Natural killer cell treated with Interleukin-12 subunit alpha and Interleukin-12 subunit beta and Interleukin-15 and Interleukin-18, amount 100 ng/mL, for 72 hours (primary cell): Measurements from ENCODE around the gene GRM5. TPM values are rescaled to one million over a fixed set of nuclear protein-coding genes. Genes with fewer than 3 reads are reported as not detected.
"Not testable (repeated sequence)": the region's sequence is repeated elsewhere in the genome, so short reads cannot be mapped to it uniquely, and the experiment has no call there.

Experiments used
- ATAC-seq, 2 donors: fragments of 150-1000 bp; cut with Tn5 transposase in 1 of 2; sonication (Bioruptor Pico), chemical (Tn5 transposase) in 1 of 2; 2 replicates each; pipeline ENCODE4 v1.10.0; 2021
- DNase-seq: peaks from one replicate; pipeline ENCODE4 v3.0.0; 2022; ENCODE audit warnings: low spot score
- H3K27ac Mint-ChIP-seq, 2 donors: 1 replicate in 1 of 2; 2 replicates in 1 of 2; pipeline ENCODE4 v1.8.0; 2022; ENCODE audit warnings: mixed read lengths in 2 of 2, mild to moderate bottlenecking in 1 of 2, moderate library complexity in 1 of 2
- H3K27me3 Mint-ChIP-seq, 2 donors: 1 replicate in 1 of 2; 2 replicates in 1 of 2; pipeline ENCODE4 v1.8.0; 2022; ENCODE audit warnings: mixed read lengths in 2 of 2
- H3K36me3 Mint-ChIP-seq: one replicate; pipeline ENCODE4 v1.8.0; 2022; ENCODE audit warnings: mixed read lengths
- H3K4me1 Mint-ChIP-seq, 2 donors: 1 replicate in 1 of 2; 2 replicates in 1 of 2; pipeline ENCODE4 v1.8.0; 2022; ENCODE audit warnings: low read depth in 2 of 2, mixed read lengths in 2 of 2, mild to moderate bottlenecking in 1 of 2
- H3K4me3 Mint-ChIP-seq: one replicate; pipeline ENCODE4 v1.8.0; 2022; ENCODE audit warnings: mixed read lengths
- H3K9me3 Mint-ChIP-seq: 2 replicates; pipeline ENCODE4 v1.8.0; 2022; ENCODE audit warnings: mixed read lengths
- total RNA-seq, 2 donors: library from RNA; stranded (reverse); gene quantifications; one replicate each; pipeline ENCODE4 v1.2.3, GENCODE V29; 2022

Gene GRM5
- total RNA-seq, 2 donors from 2014 or later = 0.11 TPM; not detected in 1

DNA sequence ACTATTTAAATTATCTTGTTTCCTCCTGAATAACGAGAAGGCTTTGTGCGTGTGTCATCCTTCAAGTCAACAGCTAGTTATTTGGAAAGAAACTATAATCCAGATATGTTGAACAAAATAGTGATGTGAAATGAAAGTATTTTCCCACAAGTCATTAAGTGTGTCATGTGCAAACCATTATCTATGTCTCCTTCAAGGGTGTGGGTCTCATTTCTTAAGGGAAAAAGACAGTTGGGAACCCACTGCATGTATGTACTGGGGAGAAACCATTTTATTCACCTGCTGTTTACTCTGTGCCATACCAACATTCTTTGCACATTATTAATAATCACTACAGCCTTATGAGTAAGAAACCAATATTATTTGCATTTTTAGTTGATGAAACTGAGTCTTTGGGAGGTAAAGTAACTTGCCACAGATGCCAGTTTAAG, 582.9 kb downstream of the GRM5 start:
- Mint-ChIP-seq H3K4me1 (peaks cover 13 to 14% of the 10 kb centered on the region in 2 donors), H3K4me3 (no peak overlapping the region), H3K36me3 (peaks cover 4% of the 10 kb centered on the region), H3K27me3 (no peaks in the 10 kb centered on the region), H3K27ac (no peak overlapping the region), H3K9me3 (peaks cover 4% of the 10 kb centered on the region)
- DNase-seq = no peak
- no peak for ATAC-seq

DNA sequence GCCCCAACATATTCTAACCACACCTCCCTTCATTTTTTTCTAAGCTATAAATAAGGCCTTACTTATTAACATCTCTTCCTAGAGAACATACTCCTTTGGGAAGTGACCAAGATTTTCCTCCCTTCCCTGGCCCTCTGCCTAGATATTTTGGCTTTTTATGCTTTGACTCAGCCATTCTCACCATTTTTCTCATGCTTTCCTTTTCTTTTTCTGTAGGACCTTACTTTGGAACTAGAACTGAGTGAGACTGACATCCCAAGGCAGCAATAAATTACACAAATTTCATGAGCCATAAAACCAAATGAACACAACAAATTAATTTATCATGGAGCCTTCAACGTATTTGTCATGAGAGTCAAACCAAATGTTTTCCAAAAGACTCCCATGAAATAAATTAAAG, 585.6 kb downstream of the GRM5 start:
- H3K27ac Mint-ChIP-seq = no peak overlapping the region
- peaks cover 5 to 7% of the 10 kb centered on the region in 2 donors for H3K4me1 Mint-ChIP-seq
- no peaks in the 10 kb centered on the region for H3K9me3 Mint-ChIP-seq
- ATAC-seq (no peak), DNase-seq (no peak)
- no peaks in the 10 kb centered on the region for H3K27me3 Mint-ChIP-seq
- no peaks in the 10 kb centered on the region for H3K36me3 Mint-ChIP-seq
- no peak overlapping the region for H3K4me3 Mint-ChIP-seq

DNA sequence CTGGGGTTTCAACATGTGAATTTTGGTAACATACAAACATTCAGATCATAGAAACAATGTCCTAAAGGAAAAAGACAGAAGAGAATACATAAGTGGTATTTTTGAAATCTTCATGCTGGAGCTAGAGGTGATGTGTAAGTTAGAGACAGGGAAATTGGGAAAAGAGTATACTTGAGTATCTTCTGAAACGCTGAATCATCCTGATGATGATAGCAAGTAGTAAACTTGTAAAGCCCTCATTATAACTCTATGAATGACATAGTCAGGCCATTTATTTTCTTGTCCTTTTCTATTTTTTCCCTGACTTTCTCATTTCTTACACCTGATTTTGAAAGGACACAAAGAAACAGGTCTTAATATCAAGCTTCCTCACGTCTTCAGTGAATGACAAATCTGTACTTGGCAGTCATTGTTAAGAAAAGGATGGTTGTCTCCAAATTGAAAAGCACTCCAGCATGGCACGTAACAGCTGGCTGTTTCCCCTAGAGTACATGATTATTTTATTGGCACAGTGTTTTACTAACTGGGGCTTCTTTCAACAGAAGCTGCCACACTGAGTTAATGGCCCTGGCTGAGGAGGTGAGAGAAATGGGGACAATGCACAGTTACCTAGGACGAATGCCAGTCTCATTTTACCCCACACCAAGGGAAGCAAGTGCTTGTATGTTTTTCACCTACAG, 587.5 kb downstream of the GRM5 start:
- H3K4me3 Mint-ChIP-seq = no peak overlapping the region
- H3K36me3 Mint-ChIP-seq = no peaks in the 10 kb centered on the region
- H3K27ac Mint-ChIP-seq = no peak overlapping the region
- no peaks in the 10 kb centered on the region for H3K9me3 Mint-ChIP-seq
- H3K4me1 Mint-ChIP-seq = no peaks in the 10 kb centered on the region
- DNase-seq = no peak
- peaks cover 5 to 10% of the 10 kb centered on the region in 2 donors for H3K27me3 Mint-ChIP-seq
- no peak for ATAC-seq

- H3K36me3 Mint-ChIP-seq = no peaks in the 10 kb centered on the region
- H3K9me3 Mint-ChIP-seq = no peaks in the 10 kb centered on the region
- no peaks in the 10 kb centered on the region for H3K4me1 Mint-ChIP-seq
- no peak for DNase-seq
- H3K4me3 Mint-ChIP-seq = no peak overlapping the region
- H3K27me3 Mint-ChIP-seq = peaks cover 5 to 10% of the 10 kb centered on the region in 2 donors
- no peak for ATAC-seq
- H3K27ac Mint-ChIP-seq = no peak overlapping the region
Observed at GRCh38 chr11:88475991-88476418, 589.8 kb downstream of the GRM5 start.

- DNase-seq (no peak), ATAC-seq (no peak)
- no peaks in the 10 kb centered on the region for H3K4me1 Mint-ChIP-seq
- H3K27ac Mint-ChIP-seq = no peak overlapping the region
- H3K36me3 Mint-ChIP-seq = no peaks in the 10 kb centered on the region
- H3K9me3 Mint-ChIP-seq = no peaks in the 10 kb centered on the region
- no peak overlapping the region for H3K4me3 Mint-ChIP-seq
- peaks cover 5 to 10% of the 10 kb centered on the region in 2 donors for H3K27me3 Mint-ChIP-seq
Observed at GRCh38 chr11:88474655-88475054, 591.1 kb downstream of the GRM5 start.

DNA sequence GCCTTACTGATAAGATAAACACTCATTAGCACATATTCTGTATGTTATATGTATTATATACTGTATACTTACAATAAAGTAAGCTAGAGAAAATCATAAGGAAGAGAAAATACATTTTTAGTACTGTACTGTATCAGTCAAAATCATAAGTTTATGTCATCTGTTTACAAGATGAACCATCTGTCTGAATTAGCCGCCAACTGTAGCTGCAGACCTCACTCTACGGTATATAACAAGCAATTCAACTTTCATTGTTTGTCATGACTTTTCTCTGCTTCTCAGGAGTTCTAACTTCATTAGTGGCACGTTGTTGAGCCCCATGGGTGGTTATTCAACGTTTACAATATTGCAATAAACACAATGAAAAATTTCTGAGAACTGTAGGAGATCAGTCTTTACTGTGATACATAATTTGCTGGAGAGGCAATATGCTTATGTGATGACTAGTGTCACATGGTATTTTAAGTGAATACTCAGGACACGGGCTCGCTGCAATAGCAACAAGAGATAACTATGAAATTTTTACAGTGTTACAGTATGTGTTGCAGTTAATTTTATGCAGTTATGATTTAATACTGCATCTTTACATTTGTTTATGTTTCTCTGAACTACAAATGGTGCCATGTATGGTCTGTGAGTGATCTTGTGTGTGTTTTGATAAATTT, 596.1 kb downstream of the GRM5 start:
- Mint-ChIP-seq H3K36me3 (peaks cover 9% of the 10 kb centered on the region), H3K4me1 (no peaks in the 10 kb centered on the region), H3K27ac (no peak overlapping the region), H3K27me3 (peaks cover 5 to 14% of the 10 kb centered on the region in 2 donors), H3K4me3 (no peak overlapping the region), H3K9me3 (no peaks in the 10 kb centered on the region)
- DNase-seq (no peak), ATAC-seq (no peak)

- Mint-ChIP-seq H3K36me3 (peaks cover 28% of the 10 kb centered on the region), H3K27ac (no peak overlapping the region), H3K4me3 (no peak overlapping the region), H3K27me3 (peaks cover 0 to 6% of the 10 kb centered on the region in 2 donors), H3K9me3 (peaks cover 8% of the 10 kb centered on the region), H3K4me1 (no peaks in the 10 kb centered on the region)
- ATAC-seq = no peak
- DNase-seq = no peak
Observed at GRCh38 chr11:88464528-88464927, 601.3 kb downstream of the GRM5 start.

- not testable (repeated sequence) for H3K4me3 Mint-ChIP-seq, ATAC-seq, H3K9me3 Mint-ChIP-seq, DNase-seq, H3K4me1 Mint-ChIP-seq, H3K27ac Mint-ChIP-seq, H3K27me3 Mint-ChIP-seq
- H3K36me3 Mint-ChIP-seq = peaks cover 28% of the 10 kb centered on the region
Observed at GRCh38 chr11:88463301-88463700, 602.5 kb downstream of the GRM5 start.

- H3K27ac Mint-ChIP-seq, H3K4me3 Mint-ChIP-seq, DNase-seq, ATAC-seq, H3K27me3 Mint-ChIP-seq, H3K4me1 Mint-ChIP-seq, H3K9me3 Mint-ChIP-seq: not testable (repeated sequence)
- H3K36me3 Mint-ChIP-seq = peaks cover 20% of the 10 kb centered on the region
Observed at GRCh38 chr11:88458047-88458446, 607.7 kb downstream of the GRM5 start.

DNA sequence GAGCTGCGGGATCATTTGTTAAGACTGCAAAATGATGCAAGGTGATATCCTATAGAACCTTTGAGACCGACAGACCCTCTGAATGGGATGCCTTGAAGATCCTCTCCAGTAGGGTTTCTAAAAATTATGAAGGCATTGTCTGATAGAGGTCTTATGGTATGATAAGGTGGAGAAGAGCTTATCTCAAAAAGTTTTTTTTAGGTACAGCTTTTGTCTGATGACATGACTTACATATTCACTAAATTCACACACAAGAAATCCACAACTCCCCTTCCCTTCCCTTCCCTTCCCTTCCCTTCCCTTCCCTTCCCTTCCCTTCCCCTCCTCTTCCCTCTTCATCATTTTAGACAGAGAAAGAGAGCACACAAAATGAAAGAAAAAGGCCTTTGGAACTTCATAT, 609.8 kb downstream of the GRM5 start:
- Mint-ChIP-seq H3K36me3 (peaks cover 6% of the 10 kb centered on the region), H3K27me3 (peaks cover 2 to 6% of the 10 kb centered on the region in 2 donors), H3K9me3 (no peaks in the 10 kb centered on the region), H3K4me3 (no peak overlapping the region), H3K4me1 (no peaks in the 10 kb centered on the region), H3K27ac (no peak overlapping the region)
- DNase-seq = no peak
- no peak for ATAC-seq

- Mint-ChIP-seq H3K4me3 (no peak overlapping the region), H3K4me1 (no peaks in the 10 kb centered on the region), H3K27ac (no peak overlapping the region), H3K9me3 (no peaks in the 10 kb centered on the region), H3K27me3 (peaks cover 2 to 6% of the 10 kb centered on the region in 2 donors), H3K36me3 (no peaks in the 10 kb centered on the region)
- ATAC-seq (no peak), DNase-seq (no peak)
Observed at GRCh38 chr11:88454881-88455280, 610.9 kb downstream of the GRM5 start.

Other genes starting within 250 kb of the GRM5 start
- gene TYR, start 111.9 kb upstream of the GRM5 start, total RNA-seq = not detected